ENCODE measurements around the gene DCC. TPM values are rescaled to one million over a fixed set of nuclear protein-coding genes. Genes with fewer than 3 reads are reported as not detected.

The DCC gene
- total RNA-seq, 2 experiments from 2014 or later, result not detected

DNA sequence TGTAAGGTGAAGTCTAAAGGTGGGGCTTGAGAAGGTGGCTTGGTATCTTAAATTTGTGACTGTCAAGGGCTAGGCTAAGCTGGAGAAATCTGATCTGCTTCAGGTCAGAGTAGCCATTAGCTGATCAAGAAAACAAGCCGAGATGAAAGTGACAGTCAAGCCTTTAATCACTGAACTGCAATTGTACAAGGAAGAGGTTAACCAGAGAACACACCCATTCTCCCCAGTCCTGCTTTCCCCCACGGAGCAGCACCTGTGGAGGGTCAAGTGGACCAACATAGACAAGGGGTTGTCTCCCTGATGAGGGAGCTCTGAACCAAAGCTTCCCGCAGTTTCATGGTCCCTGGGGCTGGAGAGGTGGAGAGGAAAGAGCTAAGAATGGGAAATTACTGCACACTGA is 901.2 kb downstream of the DCC start:
- DNase-seq (no peak), ATAC-seq (ENCODE audit: poor library complexity) (no peak)
- Histone ChIP-seq H3K9me3 (ENCODE audit: control insufficient read depth in 1 of 2, insufficient read depth in 1 of 2, low read length in 2 of 2) (peaks cover 0 to 3% of the 10 kb centered on the region in 2 experiments), H3K27me3 (ENCODE audit: control insufficient read depth in 1 of 2, insufficient read depth in 2 of 2, low read length in 2 of 2) (no peaks in the 10 kb centered on the region), H3K4me1 (ENCODE audit: insufficient read depth, low read length) (no peaks in the 10 kb centered on the region), H3K27ac (ENCODE audit: low read depth in 1 of 2, low read length in 2 of 2) (no peak overlapping the region), H3K4me3 (ENCODE audit: low read length) (no peak overlapping the region), H3K36me3 (ENCODE audit: insufficient read depth, low read length) (no peaks in the 10 kb centered on the region)
- Mint-ChIP-seq H3K9me3 (peaks cover 7% of the 10 kb centered on the region), H3K4me1 (ENCODE audit: low read depth) (no peaks in the 10 kb centered on the region), H3K27ac (no peak overlapping the region), H3K36me3 (ENCODE audit: low read depth) (no peaks in the 10 kb centered on the region), H3K27me3 (no peaks in the 10 kb centered on the region), H3K4me3 (no peak overlapping the region)
- CTCF ChIA-PET, result no interaction called here
- POLR2A ChIA-PET, result no interaction called here
- intact Hi-C loops (cut with DNase I, micrococcal nuclease), result no loop called here
- TF ChIP-seq, protein P1, sequence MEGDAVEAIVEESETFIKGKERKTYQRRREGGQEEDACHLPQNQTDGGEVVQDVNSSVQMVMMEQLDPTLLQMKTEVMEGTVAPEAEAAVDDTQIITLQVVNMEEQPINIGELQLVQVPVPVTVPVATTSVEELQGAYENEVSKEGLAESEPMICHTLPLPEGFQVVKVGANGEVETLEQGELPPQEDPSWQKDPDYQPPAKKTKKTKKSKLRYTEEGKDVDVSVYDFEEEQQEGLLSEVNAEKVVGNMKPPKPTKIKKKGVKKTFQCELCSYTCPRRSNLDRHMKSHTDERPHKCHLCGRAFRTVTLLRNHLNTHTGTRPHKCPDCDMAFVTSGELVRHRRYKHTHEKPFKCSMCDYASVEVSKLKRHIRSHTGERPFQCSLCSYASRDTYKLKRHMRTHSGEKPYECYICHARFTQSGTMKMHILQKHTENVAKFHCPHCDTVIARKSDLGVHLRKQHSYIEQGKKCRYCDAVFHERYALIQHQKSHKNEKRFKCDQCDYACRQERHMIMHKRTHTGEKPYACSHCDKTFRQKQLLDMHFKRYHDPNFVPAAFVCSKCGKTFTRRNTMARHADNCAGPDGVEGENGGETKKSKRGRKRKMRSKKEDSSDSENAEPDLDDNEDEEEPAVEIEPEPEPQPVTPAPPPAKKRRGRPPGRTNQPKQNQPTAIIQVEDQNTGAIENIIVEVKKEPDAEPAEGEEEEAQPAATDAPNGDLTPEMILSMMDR (IDR thresholded peaks at IDR 0.05), result no peak

DNA sequence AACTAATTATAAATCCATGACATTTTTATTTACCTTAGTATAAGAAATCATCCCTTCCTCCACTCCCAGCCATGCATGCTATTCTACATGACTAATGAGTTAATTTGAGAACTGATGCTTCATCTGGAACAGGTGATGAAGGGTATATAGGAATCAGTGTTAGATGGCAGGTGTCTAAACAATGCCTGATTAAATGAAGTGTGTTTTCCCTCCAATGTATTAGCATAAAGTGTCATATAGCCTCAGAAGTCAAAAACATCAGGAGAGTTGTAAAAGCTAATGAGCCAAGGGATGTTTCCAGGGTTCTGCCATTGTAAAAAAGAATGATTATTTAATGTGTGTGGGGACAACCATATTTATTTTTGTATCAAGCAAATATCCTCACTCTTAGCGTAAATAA is 913.8 kb downstream of the DCC start:
- no peaks in the 10 kb centered on the region for H3K27me3 ChIP-seq (ENCODE audit: control insufficient read depth in 1 of 2, insufficient read depth in 2 of 2, low read length in 2 of 2)
- no peak overlapping the region for H3K4me3 Mint-ChIP-seq
- ChIA-PET CTCF (no interaction called here), POLR2A (no interaction called here)
- intact Hi-C loops (cut with DNase I, micrococcal nuclease), result no loop called here
- no peaks in the 10 kb centered on the region for H3K4me1 ChIP-seq (ENCODE audit: insufficient read depth, low read length)
- no peaks in the 10 kb centered on the region for H3K9me3 ChIP-seq (ENCODE audit: control insufficient read depth in 1 of 2, insufficient read depth in 1 of 2, low read length in 2 of 2)
- ATAC-seq (ENCODE audit: poor library complexity) (no peak), DNase-seq (no peak)
- H3K27ac Mint-ChIP-seq, result no peak overlapping the region
- H3K9me3 Mint-ChIP-seq, result peaks cover 8% of the 10 kb centered on the region
- H3K27me3 Mint-ChIP-seq, result no peaks in the 10 kb centered on the region
- no peaks in the 10 kb centered on the region for H3K36me3 Mint-ChIP-seq (ENCODE audit: low read depth)
- H3K4me1 Mint-ChIP-seq (ENCODE audit: low read depth), result no peaks in the 10 kb centered on the region
- no peaks in the 10 kb centered on the region for H3K36me3 ChIP-seq (ENCODE audit: insufficient read depth, low read length)
- H3K4me3 ChIP-seq (ENCODE audit: low read length), result no peak overlapping the region
- TF ChIP-seq, protein P1 (IDR thresholded peaks at IDR 0.05), result no peak
- no peak overlapping the region for H3K27ac ChIP-seq (ENCODE audit: low read depth in 1 of 2, low read length in 2 of 2)

DNA sequence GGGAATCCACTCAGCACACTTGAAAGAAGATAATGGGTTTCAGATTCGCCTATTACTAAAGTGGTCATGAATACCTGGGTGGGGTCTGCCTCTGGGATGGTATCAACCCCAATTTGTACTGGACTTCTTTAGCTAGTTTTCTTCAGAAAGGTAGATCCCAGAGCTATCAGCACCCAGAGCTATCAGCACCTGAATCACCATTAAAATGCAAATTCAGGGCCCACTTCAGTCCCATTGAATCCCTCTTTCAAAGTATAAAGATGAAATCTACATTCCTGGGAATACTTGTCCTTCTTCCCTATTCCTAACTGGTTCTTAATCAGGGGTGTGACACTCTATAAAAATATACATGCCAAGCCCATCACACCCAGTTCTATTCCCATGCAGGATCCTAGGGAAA is 914.3 kb downstream of the DCC start:
- TF ChIP-seq, protein P1 (IDR thresholded peaks at IDR 0.05), result no peak
- no peak for ATAC-seq (ENCODE audit: poor library complexity)

More for the DNA sequence above, 914.3 kb downstream of the DCC start:
- Histone ChIP-seq H3K9me3 (ENCODE audit: control insufficient read depth in 1 of 2, insufficient read depth in 1 of 2, low read length in 2 of 2) (no peaks in the 10 kb centered on the region), H3K36me3 (ENCODE audit: insufficient read depth, low read length) (no peaks in the 10 kb centered on the region), H3K27me3 (ENCODE audit: control insufficient read depth in 1 of 2, insufficient read depth in 2 of 2, low read length in 2 of 2) (no peaks in the 10 kb centered on the region), H3K4me3 (ENCODE audit: low read length) (no peak overlapping the region), H3K27ac (ENCODE audit: low read depth in 1 of 2, low read length in 2 of 2) (no peak overlapping the region), H3K4me1 (ENCODE audit: insufficient read depth, low read length) (no peaks in the 10 kb centered on the region)
- intact Hi-C loops (cut with DNase I, micrococcal nuclease), result no loop called here
- Mint-ChIP-seq H3K4me1 (ENCODE audit: low read depth) (no peaks in the 10 kb centered on the region), H3K27me3 (no peaks in the 10 kb centered on the region), H3K9me3 (peaks cover 8% of the 10 kb centered on the region), H3K36me3 (ENCODE audit: low read depth) (no peaks in the 10 kb centered on the region), H3K4me3 (no peak overlapping the region), H3K27ac (no peak overlapping the region)
- CTCF ChIA-PET, result no interaction called here
- DNase-seq, result no peak
- POLR2A ChIA-PET, result no interaction called here
